Measurements from ENCODE around the gene F3. TPM values are rescaled to one million over a fixed set of nuclear protein-coding genes. Genes with fewer than 3 reads are reported as not detected.

The F3 gene
- total RNA-seq, 1 experiment from 2014 or later, result 58.5 TPM

- TF ChIP-seq POLR2AphosphoS5 (IDR thresholded peaks at IDR 0.05; ENCODE audit: low read depth, low read length) (no peak), ZNF274 (IDR thresholded peaks at IDR 0.05; ENCODE audit: low read depth, low read length) (no peak), CTCF (IDR thresholded peaks at IDR 0.05 in 2 of 3, conservative IDR thresholded peaks at IDR 0.05 in 1 of 3; ENCODE audit: borderline replicate concordance in 1 of 3, insufficient read depth in 1 of 3, low read depth in 2 of 3, low read length in 2 of 3) (no peak), CBX3 (IDR thresholded peaks at IDR 0.05; ENCODE audit: low read depth) (no peak), FOSL1 (IDR thresholded peaks at IDR 0.05; ENCODE audit: low read depth) (no peak), ELF1 (IDR thresholded peaks at IDR 0.05; ENCODE audit: borderline replicate concordance, low read depth) (no peak), CEBPB (IDR thresholded peaks at IDR 0.05; ENCODE audit: low read depth) (no peak), REST (IDR thresholded peaks at IDR 0.05; ENCODE audit: low read depth) (no peak), SRF (IDR thresholded peaks at IDR 0.05; ENCODE audit: low read depth) (no peak), RAD21 (IDR thresholded peaks at IDR 0.05; ENCODE audit: low read depth) (no peak), TCF7L2 (IDR thresholded peaks at IDR 0.05; ENCODE audit: borderline replicate concordance, extremely low read depth, insufficient read depth, insufficient read length) (no peak), POLR2A (IDR thresholded peaks at IDR 0.05; ENCODE audit: borderline replicate concordance, extremely low read depth, insufficient read depth, insufficient read length) (no peak), SP1 (IDR thresholded peaks at IDR 0.05; ENCODE audit: low read depth) (no peak), ZBTB33 (IDR thresholded peaks at IDR 0.05; ENCODE audit: extremely low read depth, insufficient replicate concordance, low read length) (no peak), JUND (IDR thresholded peaks at IDR 0.05) (no peak), EZH2phosphoT487 (IDR thresholded peaks at IDR 0.05; ENCODE audit: borderline replicate concordance) (no peak), SIN3A (IDR thresholded peaks at IDR 0.05; ENCODE audit: low read depth) (no peak)
- Histone ChIP-seq H3K4me2 (ENCODE audit: low read length) (no peak overlapping the region), H3K79me2 (ENCODE audit: insufficient read depth, low read length) (no peaks in the 10 kb centered on the region), H3K4me1 (ENCODE audit: control insufficient read depth in 1 of 2, insufficient read depth in 2 of 2, low read length in 2 of 2) (peaks cover 3 to 14% of the 10 kb centered on the region in 2 experiments; a peak in 2 of 4 replicates), H3K9ac (ENCODE audit: low read length) (no peak overlapping the region), H3K9me2 (ENCODE audit: insufficient read depth) (no peaks in the 10 kb centered on the region), H3K36me3 (ENCODE audit: control insufficient read depth in 1 of 2, insufficient read depth in 2 of 2, low read length in 2 of 2) (no peaks in the 10 kb centered on the region), H2AFZ (ENCODE audit: low read depth, low read length, poor library complexity, severe bottlenecking) (no peak overlapping the region), H3K27me3 (ENCODE audit: insufficient read depth, low read length) (no peaks in the 10 kb centered on the region), H3K27ac (ENCODE audit: low read depth, low read length) (no peak overlapping the region), H3K4me3 (replicated peaks in 1 of 2; ENCODE audit: low read depth in 1 of 2, low read length in 2 of 2) (no peak overlapping the region), H3K9me3 (ENCODE audit: control insufficient read depth in 1 of 2, insufficient read depth in 1 of 2, low read depth in 1 of 2, low read length in 2 of 2) (no peaks in the 10 kb centered on the region), H4K20me1 (ENCODE audit: insufficient read depth) (no peaks in the 10 kb centered on the region)
- ChIA-PET POLR2A (no interaction called here), RAD21 (ENCODE audit: low non-redundant PET in 1 of 2, low total read pairs in 2 of 2, uncharacterized antibody in 2 of 2, unreplicated experiment in 2 of 2) (no interaction called here), CTCF (no interaction called here)
- ATAC-seq (no peak), DNase-seq (ENCODE audit: low read depth, low spot score) (no peak)
- intact Hi-C loops (cut with micrococcal nuclease), result no loop called here
- BruUV-seq (replicated peaks), result no TSS peak
Observed at GRCh38 chr1:94562519-94563260, 21.1 kb upstream of the F3 start.

All from HCT116 (cell line).